MM.1S (cell line): Measurements from ENCODE around the gene ATP6V1B1.

ENCODE experiments used
- DNase-seq: peaks from one replicate; pipeline ENCODE4 v3.0.0-alpha.2; 2015
- H2AFZ ChIP-seq: fragments of 300-600 bp; sonication (generic); 2 replicates; pipeline ENCODE4 v1.6.0; 2016; ENCODE audit warnings: antibody characterized with exemption, low read length
- H3F3A ChIP-seq: fragments of 300-600 bp; sonication (generic); 2 replicates; pipeline ENCODE4 v1.6.1; 2016; ENCODE audit warnings: mild to moderate bottlenecking, antibody characterized with exemption, low read length, moderate library complexity, mixed read lengths; ENCODE audit not compliant: insufficient read depth
- H3K27ac ChIP-seq: fragments of 300-600 bp; sonication (generic); 2 replicates; pipeline ENCODE4 v1.5.1; 2016; ENCODE audit warnings: mild to moderate bottlenecking, low read length
- H3K27me3 ChIP-seq: fragments of 300-600 bp; sonication (generic); replicated peaks from 2 replicates; pipeline ENCODE4 v1.6.0; 2016; ENCODE audit warnings: low read length; ENCODE audit not compliant: insufficient read depth
- H3K36me3 ChIP-seq: fragments of 300-600 bp; sonication (generic); replicated peaks from 2 replicates; pipeline ENCODE4 v1.6.1; 2016; ENCODE audit warnings: mild to moderate bottlenecking, low read length, mixed read lengths; ENCODE audit not compliant: insufficient read depth
- H3K4me1 ChIP-seq: fragments of 300-600 bp; sonication (generic); 2 replicates; pipeline ENCODE4 v1.6.1; 2016; ENCODE audit warnings: low read length, mixed read lengths
- H3K4me2 ChIP-seq: fragments of 300-600 bp; sonication (generic); 2 replicates; pipeline ENCODE4 v1.6.0; 2016; ENCODE audit warnings: low read depth, low read length
- H3K4me3 ChIP-seq: fragments of 300-600 bp; sonication (generic); 2 replicates; pipeline ENCODE4 v1.5.1; 2016; ENCODE audit warnings: low read length, mixed read lengths
- H3K79me2 ChIP-seq: fragments of 300-600 bp; sonication (generic); 2 replicates; pipeline ENCODE4 v1.6.1; 2016; ENCODE audit warnings: mixed run types, low read length, mixed read lengths
- H3K9ac ChIP-seq: fragments of 300-600 bp; sonication (generic); 2 replicates; pipeline ENCODE4 v1.6.1; 2016; ENCODE audit warnings: low read length, mixed read lengths
- H3K9me2 ChIP-seq: fragments of 300-600 bp; sonication (generic); replicated peaks from 2 replicates; pipeline ENCODE4 v1.6.1; 2016; ENCODE audit warnings: mild to moderate bottlenecking, low read length, mixed read lengths; ENCODE audit not compliant: insufficient read depth
- H3K9me3 ChIP-seq: fragments of 300-600 bp; sonication (generic); replicated peaks from 2 replicates; pipeline ENCODE4 v1.6.1; 2016; ENCODE audit warnings: mild to moderate bottlenecking, low read length, mixed read lengths; ENCODE audit not compliant: insufficient read depth
- H4K20me1 ChIP-seq: fragments of 300-600 bp; sonication (generic); 2 replicates; pipeline ENCODE4 v1.6.1; 2016; ENCODE audit warnings: mild to moderate bottlenecking, low read length, moderate library complexity, mixed read lengths; ENCODE audit not compliant: insufficient read depth
- CTCF ChIP-seq: fragments of 300-600 bp; sonication (generic); IDR thresholded peaks from 2 replicates; pipeline ENCODE4 v1.5.1; 2016; ENCODE audit warnings: antibody characterized with exemption, low read length, mixed read lengths
- EZH2 ChIP-seq: fragments of 300-600 bp; sonication (generic); optimal IDR thresholded peaks from 2 replicates; pipeline ENCODE3; 2017; ENCODE audit warnings: low read depth, mild to moderate bottlenecking, antibody characterized with exemption, low read length, mixed read lengths
- EZH2phosphoT487 ChIP-seq: fragments of 300-600 bp; sonication (generic); IDR thresholded peaks from 2 replicates; pipeline ENCODE4 v1.6.1; 2018; ENCODE audit warnings: antibody characterized with exemption, low read length

Gene ATP6V1B1

GRCh38 chr2:70987386-70987785 lies 51.7 kb downstream of the ATP6V1B1 start:
- DNase-seq = no peak
- Histone ChIP-seq H2AFZ (no peak overlapping the region), H3K4me3 (no peak overlapping the region), H3K9me2 (no peaks in the 10 kb centered on the region), H3K79me2 (peaks cover 9% of the 10 kb centered on the region), H3K4me2 (no peak overlapping the region), H3K9me3 (no peaks in the 10 kb centered on the region), H3K36me3 (no peaks in the 10 kb centered on the region; the same call in 1 of the 2 replicates), H3K9ac (no peak overlapping the region), H4K20me1 (peaks cover 3% of the 10 kb centered on the region; the same call in 1 of the 2 replicates), H3K27ac (no peak overlapping the region), H3F3A (no peaks in the 10 kb centered on the region), H3K4me1 (no peaks in the 10 kb centered on the region; the same call in 1 of the 2 replicates), H3K27me3 (no peaks in the 10 kb centered on the region)
- TF ChIP-seq EZH2 (no peak), CTCF (no peak), EZH2phosphoT487 (no peak)

GRCh38 chr2:70988151-70988550 lies 52.5 kb downstream of the ATP6V1B1 start:
- Histone ChIP-seq H3K4me1 (peaks cover 4% of the 10 kb centered on the region), H2AFZ (no peak overlapping the region), H3K9me3 (no peaks in the 10 kb centered on the region), H3K4me2 (no peak overlapping the region), H3K9ac (no peak overlapping the region), H3K27ac (no peak overlapping the region), H3K36me3 (no peaks in the 10 kb centered on the region; the same call in 1 of the 2 replicates), H3K9me2 (no peaks in the 10 kb centered on the region), H3K4me3 (no peak overlapping the region), H3K27me3 (no peaks in the 10 kb centered on the region), H4K20me1 (peaks cover 3% of the 10 kb centered on the region; the same call in 1 of the 2 replicates), H3F3A (no peaks in the 10 kb centered on the region), H3K79me2 (peaks cover 15% of the 10 kb centered on the region)
- TF ChIP-seq EZH2phosphoT487 (no peak), EZH2 (no peak), CTCF (no peak)
- DNase-seq = no peak

GRCh38 chr2:70988726-70989648 lies 53.3 kb downstream of the ATP6V1B1 start:
- peaks cover 24% of the 10 kb centered on the region for H3K79me2 ChIP-seq
- no peak overlapping the region for H3K9ac ChIP-seq
- H3K4me3 ChIP-seq = no peak overlapping the region
- no peaks in the 10 kb centered on the region for H3K27me3 ChIP-seq
- no peak overlapping the region for H2AFZ ChIP-seq
- no peaks in the 10 kb centered on the region for H3K9me3 ChIP-seq
- H3K27ac ChIP-seq = no peak overlapping the region
- no peaks in the 10 kb centered on the region for H3K9me2 ChIP-seq
- H3K4me2 ChIP-seq = no peak overlapping the region
- peaks cover 3% of the 10 kb centered on the region; the same call in 1 of the 2 replicates for H4K20me1 ChIP-seq
- H3K4me1 ChIP-seq = peaks cover 11% of the 10 kb centered on the region
- TF ChIP-seq EZH2phosphoT487 (no peak), EZH2 (no peak), CTCF (no peak)
- DNase-seq = no peak
- no peaks in the 10 kb centered on the region for H3F3A ChIP-seq
- no peaks in the 10 kb centered on the region; the same call in 1 of the 2 replicates for H3K36me3 ChIP-seq
